ENCODE results near the gene GTF2H2.
"Not testable (repeated sequence)": the region's sequence is repeated elsewhere in the genome, so short reads cannot be mapped to it uniquely, and the experiment has no call there.

The GTF2H2 gene

GRCh38 chr5:71006983-71007382 is 60.5 kb downstream of the GTF2H2 start:
- H3K27me3 ChIP-seq (ENCODE audit: low read depth, low read length); H3K4me1 ChIP-seq (ENCODE audit: control insufficient read depth in 1 of 2, insufficient read depth in 2 of 2, low read length in 2 of 2); H3K27ac ChIP-seq (ENCODE audit: low read length); H3K36me3 ChIP-seq (ENCODE audit: control insufficient read depth in 1 of 2, insufficient read depth in 2 of 2, low read length in 2 of 2); H3K9me3 ChIP-seq (ENCODE audit: control insufficient read depth in 1 of 2, low read length in 2 of 2); H3K4me3 ChIP-seq (ENCODE audit: low read depth in 1 of 2, low read length in 2 of 2): not testable (repeated sequence)
